Heart right ventricle (tissue), 16 donors: ENCODE data around the gene LMNTD1. TPM values are rescaled to one million over a fixed set of nuclear protein-coding genes. Genes with fewer than 3 reads are reported as not detected.

Experiments
- ATAC-seq, 8 donors: fragments of 200-7000 bp; cut with Tn5 transposase; one replicate each; pipeline ENCODE4 v1.9.1; 2020; ENCODE audit warnings: mild to moderate bottlenecking in 8 of 8, moderate library complexity in 8 of 8, moderate number of reproducible peaks in 1 of 8
- DNase-seq, 2 donors: peaks; one replicate each; pipeline ENCODE4 v3.0.0-alpha.2; 2020
- H3K27ac ChIP-seq, 10 donors: fragments of 200-600 bp; sonication (generic) in 2 of 10; one replicate each; pipeline versions ENCODE4 v1.5.0 to v1.8.0; 2020 to 2022; ENCODE audit warnings: mild to moderate bottlenecking in 3 of 10
- H3K27me3 ChIP-seq, 7 donors: fragments of 200-600 bp; one replicate each; pipeline ENCODE4 v1.8.0; 2021 to 2022; ENCODE audit warnings: mild to moderate bottlenecking in 2 of 7
- H3K36me3 ChIP-seq, 9 donors: fragments of 200-600 bp; sonication (generic) in 1 of 9; one replicate each; pipeline versions ENCODE4 v1.5.0 to v1.8.0; 2020 to 2022; ENCODE audit warnings: mild to moderate bottlenecking in 2 of 9
- H3K4me1 ChIP-seq, 9 donors: fragments of 200-600 bp; sonication (generic) in 1 of 9; one replicate each; pipeline versions ENCODE4 v1.5.0 to v1.8.0; 2020 to 2022; ENCODE audit warnings: mild to moderate bottlenecking in 4 of 9
- H3K4me3 ChIP-seq, 10 donors: fragments of 200-600 bp; sonication (generic) in 2 of 10; one replicate each; pipeline versions ENCODE4 v1.5.0 to v1.8.0; 2020 to 2022; ENCODE audit warnings: mild to moderate bottlenecking in 7 of 10, moderate library complexity in 2 of 10
- H3K9me3 ChIP-seq, 11 donors: fragments of 200-600 bp in 10 of 11; sonication (generic) in 2 of 11; one replicate each; pipeline versions ENCODE4 v1.5.0 to v1.8.0; 2013 to 2022; ENCODE audit warnings: mild to moderate bottlenecking in 2 of 11, control low read depth in 1 of 11, moderate library complexity in 1 of 11
- CTCF ChIP-seq, 9 donors: fragments of 200-600 bp; sonication (generic) in 2 of 9; IDR thresholded peaks; one replicate each; pipeline versions ENCODE4 v1.5.0 to v1.8.0; 2021 to 2022; ENCODE audit warnings: antibody characterized with exemption in 9 of 9, mild to moderate bottlenecking in 5 of 9, moderate library complexity in 1 of 9
- WGBS, 2 donors: extraction: QIAGEN DNeasy Blood & Tissue Kit; methylation state at CpG; one replicate each; pipeline ENCODE4 v1.1.7; 2013; ENCODE audit warnings: inconsistent platforms in 1 of 2; 5-methylcytosine and 5-hydroxymethylcytosine counted together
- intact Hi-C, 10 donors: fragments of 100-400 bp; cut with DNase I; formaldehyde crosslinking; loops; one replicate each; pipeline versions ENCODE4 v1.11.1 to v1.14.2; 2022
- polyA plus RNA-seq, 2 donors: library from polyadenylated mRNA; stranded (reverse); fragments of 200-250 nt; gene quantifications; one replicate each; pipeline ENCODE4 v1.2.3, GENCODE V29; 2013
- total RNA-seq, 10 donors: library from RNA; stranded (reverse); fragmentation: NEBNext Ultra II Directional in 3 of 10; extraction: Animal tissue kit (Norgen Biotek cat#: 25700) in 3 of 10; gene quantifications; one replicate each; pipeline versions ENCODE4 v1.2.1 to v1.2.4, GENCODE V29; 2021 to 2023
- donor health status: Arrhythmogenic right ventricular cardiomyopathy.
- donor health status: ischemic (EF 13 %, LVEDD 7.1; RV severe dilation, severe dysfunction).
- donor health status: healthy with polysubstance abuse.
- donor health status: DM: no; HTN: yes; CAD: no.
- donor health status: DM: no; HTN: no; CAD: no.
- donor health status: ischemic (EF 25% LVEDD 6.9; RV normal size, moderate dysfunction).
- donor health status: ischemic (EF 25% LVEDD 5.7; RV mildly dilated, moderate dysfunction).
- donor health status: healthy.
- donor health status: DM: yes; HTN: yes; CAD: no.
- donor health status: Ischemic cardiomyopathy.
- donor health status: ischemic (EF 35%, LVEDD 5.7; RV mildly dilated, moderate dysfunction).
- donor health status: nonischemic (EF 11% LVEDD 7.7; RV severe dilation, severe dysfunction).
- donor health status: DM: yes; HTN: yes; CAD: no.
- donor health status: PGD.
- donor health status: ischemic (EF 29% LVEDD 5.4; RV normal size, mild dysfunction).
- donor health status: nonischemic (EF 23%, LVEDD 6.1; RV moderate dilation, normal function).

The LMNTD1 gene
- total and polyA plus RNA-seq, 12 donors = not detected

GRCh38 chr12:25477217-25477616 lies 75.9 kb downstream of the LMNTD1 start:
- ATAC-seq = no peak
- no peak for DNase-seq
- Histone ChIP-seq H3K4me3 (no peak overlapping the region), H3K36me3 (no peaks in the 10 kb centered on the region), H3K4me1 (no peaks in the 10 kb centered on the region), H3K27me3 (no peaks in the 10 kb centered on the region), H3K9me3 (peaks cover 0 to 9% (median 0%) of the 10 kb centered on the region in 11 donors), H3K27ac (no peak overlapping the region)
- intact Hi-C loops = no loop called here
- no peak for TF ChIP-seq CTCF (IDR thresholded peaks at IDR 0.05)
- 94% methylated on average over 5 of the region's 5 CpGs for WGBS, 2 donors

- H3K27me3 ChIP-seq = no peaks in the 10 kb centered on the region
- H3K9me3 ChIP-seq = peaks cover 0 to 9% (median 0%) of the 10 kb centered on the region in 11 donors
- H3K4me3 ChIP-seq = no peak overlapping the region
- TF ChIP-seq CTCF (IDR thresholded peaks at IDR 0.05) = no peak
- ATAC-seq (no peak), DNase-seq (no peak)
- no peak overlapping the region for H3K27ac ChIP-seq
- no peaks in the 10 kb centered on the region for H3K36me3 ChIP-seq
- intact Hi-C loops = no loop called here
- H3K4me1 ChIP-seq = no peaks in the 10 kb centered on the region
Observed at GRCh38 chr12:25472453-25472852, 80.6 kb downstream of the LMNTD1 start.

- H3K4me3 ChIP-seq = no peak overlapping the region
- no peak overlapping the region for H3K27ac ChIP-seq
- no peaks in the 10 kb centered on the region for H3K4me1 ChIP-seq
- H3K36me3 ChIP-seq = no peaks in the 10 kb centered on the region
- no peak for DNase-seq
- 71 to 74% methylated on average over 2 of the region's 2 CpGs for WGBS, 2 donors
- peaks cover 0 to 13% (median 0%) of the 10 kb centered on the region in 11 donors for H3K9me3 ChIP-seq
- no peak for ATAC-seq
- no peak for TF ChIP-seq CTCF (IDR thresholded peaks at IDR 0.05)
- H3K27me3 ChIP-seq = no peaks in the 10 kb centered on the region
- intact Hi-C loops = no loop called here
Observed at GRCh38 chr12:25469861-25470260, 83.2 kb downstream of the LMNTD1 start.

GRCh38 chr12:25469368-25469767 lies 83.7 kb downstream of the LMNTD1 start:
- H3K27ac ChIP-seq = no peak overlapping the region
- WGBS, 2 donors = 78 to 91% methylated on average over 6 of the region's 6 CpGs
- ATAC-seq = no peak

More at GRCh38 chr12:25469368-25469767, 83.7 kb downstream of the LMNTD1 start:
- Histone ChIP-seq H3K4me1 (no peaks in the 10 kb centered on the region), H3K36me3 (no peaks in the 10 kb centered on the region), H3K27me3 (no peaks in the 10 kb centered on the region), H3K9me3 (peaks cover 0 to 13% (median 0%) of the 10 kb centered on the region in 11 donors), H3K4me3 (no peak overlapping the region)
- no peak for DNase-seq
- intact Hi-C loops = no loop called here
- TF ChIP-seq CTCF (IDR thresholded peaks at IDR 0.05) = no peak
